Measurements from ENCODE around the gene LFNG.
"Not testable (repeated sequence)": the region's sequence is repeated elsewhere in the genome, so short reads cannot be mapped to it uniquely, and the experiment has no call there.

Gene LFNG

GRCh38 chr7:2559283-2559950 is 39.8 kb downstream of the LFNG start:
- no peak for DNase-seq
- peak overlapping the region; percentile 28 for H3K27ac Mint-ChIP-seq

GRCh38 chr7:2563955-2564354 is 44.4 kb downstream of the LFNG start:
- H3K27me3 Mint-ChIP-seq; ATAC-seq (replicated peaks); H3K27ac Mint-ChIP-seq; H3K36me3 Mint-ChIP-seq; H3K9me3 Mint-ChIP-seq; DNase-seq; H3K4me3 Mint-ChIP-seq: not testable (repeated sequence)
- H3K4me1 Mint-ChIP-seq = peaks cover 12 to 25% of the 10 kb centered on the region in 2 donors

More at GRCh38 chr7:2559283-2559950, 39.8 kb downstream of the LFNG start:
- peaks cover 16 to 28% of the 10 kb centered on the region in 2 donors for H3K4me1 Mint-ChIP-seq
- peaks cover 0 to 2% of the 10 kb centered on the region in 2 donors for H3K36me3 Mint-ChIP-seq
- H3K27me3 Mint-ChIP-seq = no peaks in the 10 kb centered on the region
- peak overlapping the region; percentile 82 to 86 for H3K4me3 Mint-ChIP-seq
- peak; percentile 2 to 9 for ATAC-seq (replicated peaks)
- no peaks in the 10 kb centered on the region for H3K9me3 Mint-ChIP-seq

- Mint-ChIP-seq H3K27me3 (no peaks in the 10 kb centered on the region), H3K4me1 (peaks cover 7 to 15% of the 10 kb centered on the region in 2 donors), H3K36me3 (peaks cover 1 to 2% of the 10 kb centered on the region in 2 donors), H3K9me3 (no peaks in the 10 kb centered on the region), H3K4me3 (no peak overlapping the region), H3K27ac (no peak overlapping the region)
- ATAC-seq (replicated peaks) = no peak
- DNase-seq = no peak
These were observed 45.5 kb downstream of the LFNG start for GRCh38 chr7:2564970-2565540.

- peak in 1 of 2 donors; percentile 28 for ATAC-seq (replicated peaks)
- no peak overlapping the region for H3K27ac Mint-ChIP-seq
These were observed 46.8 kb downstream of the LFNG start for GRCh38 chr7:2566348-2566889.

GRCh38 chr7:2566890-2567678 is 47.5 kb downstream of the LFNG start:
- no peaks in the 10 kb centered on the region for H3K27me3 Mint-ChIP-seq
- H3K4me1 Mint-ChIP-seq = peaks cover 3 to 14% of the 10 kb centered on the region in 2 donors
- no peak overlapping the region for H3K27ac Mint-ChIP-seq
- DNase-seq (no peak), ATAC-seq (replicated peaks) (peak; percentile 36 to 62)
- H3K4me3 Mint-ChIP-seq = no peak overlapping the region
- H3K9me3 Mint-ChIP-seq = no peaks in the 10 kb centered on the region
- H3K36me3 Mint-ChIP-seq = peaks cover 4% of the 10 kb centered on the region in 2 donors

More at GRCh38 chr7:2566348-2566889, 46.8 kb downstream of the LFNG start:
- Mint-ChIP-seq H3K27me3 (no peaks in the 10 kb centered on the region), H3K4me3 (no peak overlapping the region), H3K4me1 (peaks cover 6 to 13% of the 10 kb centered on the region in 2 donors), H3K36me3 (peaks cover 4% of the 10 kb centered on the region in 2 donors), H3K9me3 (no peaks in the 10 kb centered on the region)
- no peak for DNase-seq

- DNase-seq = no peak
- no peaks in the 10 kb centered on the region for H3K9me3 Mint-ChIP-seq
- peak; percentile 55 to 75 for ATAC-seq (replicated peaks)
- no peak overlapping the region for H3K27ac Mint-ChIP-seq
- H3K4me1 Mint-ChIP-seq = peaks cover 3 to 17% of the 10 kb centered on the region in 2 donors
- H3K27me3 Mint-ChIP-seq = no peaks in the 10 kb centered on the region
- H3K4me3 Mint-ChIP-seq = no peak overlapping the region
- H3K36me3 Mint-ChIP-seq = peaks cover 4% of the 10 kb centered on the region in 2 donors
These were observed 48.2 kb downstream of the LFNG start for GRCh38 chr7:2567679-2568278.

- H3K27ac Mint-ChIP-seq = no peak overlapping the region
- no peaks in the 10 kb centered on the region for H3K9me3 Mint-ChIP-seq
- H3K36me3 Mint-ChIP-seq = peaks cover 4 to 11% of the 10 kb centered on the region in 2 donors
- H3K4me1 Mint-ChIP-seq = peaks cover 3 to 17% of the 10 kb centered on the region in 2 donors
- DNase-seq = no peak
- H3K27me3 Mint-ChIP-seq = no peaks in the 10 kb centered on the region
- no peak for ATAC-seq (replicated peaks)
- H3K4me3 Mint-ChIP-seq = no peak overlapping the region
These were observed 49.1 kb downstream of the LFNG start for GRCh38 chr7:2568521-2569223.

- no peak overlapping the region for H3K27ac Mint-ChIP-seq
These were observed 49.8 kb downstream of the LFNG start for GRCh38 chr7:2569421-2569820.

GRCh38 chr7:2570021-2570420 is 50.4 kb downstream of the LFNG start:
- Mint-ChIP-seq H3K27ac (no peak overlapping the region), H3K9me3 (no peaks in the 10 kb centered on the region), H3K4me3 (no peak overlapping the region), H3K27me3 (no peaks in the 10 kb centered on the region), H3K4me1 (peaks cover 10 to 28% of the 10 kb centered on the region in 2 donors), H3K36me3 (peaks cover 5 to 23% of the 10 kb centered on the region in 2 donors)
- no peak for DNase-seq
- ATAC-seq (replicated peaks) = no peak

More at GRCh38 chr7:2569421-2569820, 49.8 kb downstream of the LFNG start:
- Mint-ChIP-seq H3K4me1 (peaks cover 8 to 24% of the 10 kb centered on the region in 2 donors), H3K9me3 (no peaks in the 10 kb centered on the region), H3K36me3 (peaks cover 5 to 18% of the 10 kb centered on the region in 2 donors), H3K27me3 (no peaks in the 10 kb centered on the region), H3K4me3 (no peak overlapping the region)
- no peak for ATAC-seq (replicated peaks)
- no peak for DNase-seq

- no peaks in the 10 kb centered on the region for H3K9me3 Mint-ChIP-seq
- DNase-seq (no peak), ATAC-seq (replicated peaks) (no peak)
- no peaks in the 10 kb centered on the region for H3K27me3 Mint-ChIP-seq
- H3K27ac Mint-ChIP-seq = no peak overlapping the region
- H3K4me1 Mint-ChIP-seq = peaks cover 10 to 28% of the 10 kb centered on the region in 2 donors
- peaks cover 8 to 26% of the 10 kb centered on the region in 2 donors for H3K36me3 Mint-ChIP-seq
- H3K4me3 Mint-ChIP-seq = no peak overlapping the region
These were observed 51.8 kb downstream of the LFNG start for GRCh38 chr7:2571409-2571808.

- H3K4me3 Mint-ChIP-seq = no peak overlapping the region
- ATAC-seq (replicated peaks) = no peak
- H3K27ac Mint-ChIP-seq = no peak overlapping the region
- peaks cover 8 to 32% of the 10 kb centered on the region in 2 donors for H3K36me3 Mint-ChIP-seq
- peaks cover 10 to 28% of the 10 kb centered on the region in 2 donors for H3K4me1 Mint-ChIP-seq
- DNase-seq = no peak
- no peaks in the 10 kb centered on the region for H3K9me3 Mint-ChIP-seq
- no peaks in the 10 kb centered on the region for H3K27me3 Mint-ChIP-seq
These were observed 52.7 kb downstream of the LFNG start for GRCh38 chr7:2572101-2572842.

GRCh38 chr7:2573761-2574160 is 54.2 kb downstream of the LFNG start:
- Mint-ChIP-seq H3K36me3 (peaks cover 12 to 36% of the 10 kb centered on the region in 2 donors), H3K27ac (peak overlapping the region; percentile 70), H3K4me1 (peaks cover 9 to 16% of the 10 kb centered on the region in 2 donors), H3K9me3 (no peaks in the 10 kb centered on the region), H3K4me3 (no peak overlapping the region), H3K27me3 (no peaks in the 10 kb centered on the region)
- ATAC-seq (replicated peaks) (peak; percentile 85), DNase-seq (no peak)

All from stimulated activated naive B cell treated with anti-CD40 and anti-IgM and Interleukin-4, amounts not matched to agents 10 μg/mL and 1 μg/mL and 100 μg/mL, for 72 hours (primary cell).